HL-60 (cell line): ENCODE measurements around the gene TOPAZ1.
A peak's percentile ranks its signal among the peaks of the same experiment; 100 is the strongest.

Experiments used
- DNase-seq, 2 experiments: peaks; one replicate each; pipeline ENCODE4 v3.0.0-alpha.2; 2010 to 2020; ENCODE audit warnings: low read depth in 1 of 2, low spot score in 1 of 2
- H3K27ac ChIP-seq: fragments of 250-450 bp; sonication (Bioruptor Pico); replicated peaks from 2 replicates; pipeline ENCODE4 v1.5.1; 2020; ENCODE audit warnings: mild to moderate bottlenecking, moderate library complexity
- H3K27me3 ChIP-seq: fragments of 250-450 bp; sonication (Bioruptor Pico); 2 replicates; pipeline ENCODE4 v1.5.1; 2021; ENCODE audit warnings: mild to moderate bottlenecking, moderate library complexity; ENCODE audit not compliant: insufficient read depth, poor library complexity, severe bottlenecking
- H3K4me3 ChIP-seq: replicated peaks from 2 replicates; pipeline ENCODE4 v1.5.1; 2011; ENCODE audit warnings: mild to moderate bottlenecking, control low read depth, low read length; ENCODE audit not compliant: insufficient read depth
- GABPA ChIP-seq: IDR thresholded peaks from 2 replicates; pipeline ENCODE4 v1.6.1; 2012; ENCODE audit warnings: low read depth
- POLR2AphosphoS5 ChIP-seq: IDR thresholded peaks from 2 replicates; pipeline ENCODE4 v1.6.1; 2012; ENCODE audit warnings: low read depth
- SPI1 ChIP-seq: IDR thresholded peaks from 2 replicates; pipeline ENCODE4 v1.6.1; 2012; ENCODE audit warnings: low read depth, mild to moderate bottlenecking, borderline replicate concordance
- TF ChIP-seq, protein P1 (sequence below): IDR thresholded peaks from one replicate; pipeline ENCODE4 v1.5.1; 2011; ENCODE audit warnings: low read length, control low read depth, inconsistent platforms; ENCODE audit not compliant: insufficient read depth
- TF ChIP-seq, protein P2 (sequence below): IDR thresholded peaks from 2 replicates; pipeline ENCODE4 v1.6.1; 2012; ENCODE audit warnings: low read depth; ENCODE audit not compliant: insufficient replicate concordance

TOPAZ1 gene

DNA sequence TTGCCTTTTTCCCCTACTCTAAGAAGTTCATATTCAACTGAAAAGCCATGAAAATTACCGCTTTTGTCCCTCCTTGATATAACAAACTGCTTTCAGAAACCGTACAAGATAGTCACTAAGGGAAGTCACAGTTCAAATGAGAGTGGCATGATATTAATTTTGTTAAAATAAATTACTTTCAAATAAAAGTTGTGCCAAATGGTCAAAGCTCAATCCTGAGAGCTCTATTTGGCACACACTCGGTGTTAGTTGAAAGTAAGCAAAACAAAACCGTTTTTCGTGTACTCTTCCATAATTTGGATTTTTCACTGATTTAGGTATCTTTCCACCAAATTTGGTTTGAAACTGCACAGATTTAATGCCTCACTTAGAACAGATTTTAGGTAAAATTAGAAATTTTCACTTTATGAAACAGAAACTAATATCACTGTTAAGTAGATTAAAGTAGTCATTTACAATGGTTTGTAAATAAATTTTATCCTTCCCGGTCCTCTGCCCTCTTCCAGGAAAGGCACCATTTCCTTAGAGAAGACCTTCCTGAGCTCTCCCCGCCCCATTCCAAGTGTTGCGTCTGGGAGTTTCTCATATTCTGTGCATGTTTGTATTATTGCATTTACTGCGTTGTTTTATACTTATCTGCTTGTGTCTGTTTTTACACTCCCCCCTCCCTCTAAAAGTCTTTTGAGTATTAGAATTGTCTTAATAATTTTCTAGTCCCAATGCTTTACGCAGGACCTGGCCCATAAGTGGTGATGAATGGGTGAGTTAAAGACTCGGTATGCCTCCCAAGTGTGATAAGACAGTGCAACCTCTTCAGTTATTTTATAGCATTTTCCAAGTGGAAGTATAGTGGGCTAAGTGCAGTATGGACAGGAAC, 97.7 kb downstream of the TOPAZ1 start:
- Histone ChIP-seq H3K27ac (peak overlapping the region; percentile 97), H3K27me3 (no peaks in the 10 kb centered on the region), H3K4me3 (peak overlapping the region; percentile 81)
- DNase-seq = no peak
- TF ChIP-seq, protein P1, sequence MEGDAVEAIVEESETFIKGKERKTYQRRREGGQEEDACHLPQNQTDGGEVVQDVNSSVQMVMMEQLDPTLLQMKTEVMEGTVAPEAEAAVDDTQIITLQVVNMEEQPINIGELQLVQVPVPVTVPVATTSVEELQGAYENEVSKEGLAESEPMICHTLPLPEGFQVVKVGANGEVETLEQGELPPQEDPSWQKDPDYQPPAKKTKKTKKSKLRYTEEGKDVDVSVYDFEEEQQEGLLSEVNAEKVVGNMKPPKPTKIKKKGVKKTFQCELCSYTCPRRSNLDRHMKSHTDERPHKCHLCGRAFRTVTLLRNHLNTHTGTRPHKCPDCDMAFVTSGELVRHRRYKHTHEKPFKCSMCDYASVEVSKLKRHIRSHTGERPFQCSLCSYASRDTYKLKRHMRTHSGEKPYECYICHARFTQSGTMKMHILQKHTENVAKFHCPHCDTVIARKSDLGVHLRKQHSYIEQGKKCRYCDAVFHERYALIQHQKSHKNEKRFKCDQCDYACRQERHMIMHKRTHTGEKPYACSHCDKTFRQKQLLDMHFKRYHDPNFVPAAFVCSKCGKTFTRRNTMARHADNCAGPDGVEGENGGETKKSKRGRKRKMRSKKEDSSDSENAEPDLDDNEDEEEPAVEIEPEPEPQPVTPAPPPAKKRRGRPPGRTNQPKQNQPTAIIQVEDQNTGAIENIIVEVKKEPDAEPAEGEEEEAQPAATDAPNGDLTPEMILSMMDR = no peak
- no peak for TF ChIP-seq SPI1
- TF ChIP-seq POLR2AphosphoS5 = no peak
- no peak for TF ChIP-seq GABPA
- TF ChIP-seq, protein P2, sequence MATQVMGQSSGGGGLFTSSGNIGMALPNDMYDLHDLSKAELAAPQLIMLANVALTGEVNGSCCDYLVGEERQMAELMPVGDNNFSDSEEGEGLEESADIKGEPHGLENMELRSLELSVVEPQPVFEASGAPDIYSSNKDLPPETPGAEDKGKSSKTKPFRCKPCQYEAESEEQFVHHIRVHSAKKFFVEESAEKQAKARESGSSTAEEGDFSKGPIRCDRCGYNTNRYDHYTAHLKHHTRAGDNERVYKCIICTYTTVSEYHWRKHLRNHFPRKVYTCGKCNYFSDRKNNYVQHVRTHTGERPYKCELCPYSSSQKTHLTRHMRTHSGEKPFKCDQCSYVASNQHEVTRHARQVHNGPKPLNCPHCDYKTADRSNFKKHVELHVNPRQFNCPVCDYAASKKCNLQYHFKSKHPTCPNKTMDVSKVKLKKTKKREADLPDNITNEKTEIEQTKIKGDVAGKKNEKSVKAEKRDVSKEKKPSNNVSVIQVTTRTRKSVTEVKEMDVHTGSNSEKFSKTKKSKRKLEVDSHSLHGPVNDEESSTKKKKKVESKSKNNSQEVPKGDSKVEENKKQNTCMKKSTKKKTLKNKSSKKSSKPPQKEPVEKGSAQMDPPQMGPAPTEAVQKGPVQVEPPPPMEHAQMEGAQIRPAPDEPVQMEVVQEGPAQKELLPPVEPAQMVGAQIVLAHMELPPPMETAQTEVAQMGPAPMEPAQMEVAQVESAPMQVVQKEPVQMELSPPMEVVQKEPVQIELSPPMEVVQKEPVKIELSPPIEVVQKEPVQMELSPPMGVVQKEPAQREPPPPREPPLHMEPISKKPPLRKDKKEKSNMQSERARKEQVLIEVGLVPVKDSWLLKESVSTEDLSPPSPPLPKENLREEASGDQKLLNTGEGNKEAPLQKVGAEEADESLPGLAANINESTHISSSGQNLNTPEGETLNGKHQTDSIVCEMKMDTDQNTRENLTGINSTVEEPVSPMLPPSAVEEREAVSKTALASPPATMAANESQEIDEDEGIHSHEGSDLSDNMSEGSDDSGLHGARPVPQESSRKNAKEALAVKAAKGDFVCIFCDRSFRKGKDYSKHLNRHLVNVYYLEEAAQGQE = no peak

DNA sequence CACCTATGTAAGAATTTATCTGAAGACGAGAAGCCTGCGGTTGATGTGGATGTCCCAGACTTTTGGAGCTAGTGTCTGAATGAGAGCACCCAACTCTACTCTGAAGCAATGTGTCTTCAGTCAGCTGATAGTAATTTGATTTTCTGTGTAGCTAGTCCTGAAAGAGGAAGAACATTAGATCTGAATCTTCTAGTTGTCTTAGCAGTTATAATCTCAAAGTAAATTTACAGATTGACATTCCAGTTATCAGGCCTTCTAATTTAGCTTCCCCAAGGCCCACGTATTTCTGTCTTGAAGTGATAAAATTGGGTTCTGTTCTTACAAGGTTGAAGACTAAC, 98.3 kb downstream of the TOPAZ1 start:
- TF ChIP-seq, protein P2 = peak; percentile 76
- no peak for TF ChIP-seq POLR2AphosphoS5
- DNase-seq = no peak
- Histone ChIP-seq H3K27me3 (no peaks in the 10 kb centered on the region), H3K27ac (no peak overlapping the region), H3K4me3 (no peak overlapping the region)

DNA sequence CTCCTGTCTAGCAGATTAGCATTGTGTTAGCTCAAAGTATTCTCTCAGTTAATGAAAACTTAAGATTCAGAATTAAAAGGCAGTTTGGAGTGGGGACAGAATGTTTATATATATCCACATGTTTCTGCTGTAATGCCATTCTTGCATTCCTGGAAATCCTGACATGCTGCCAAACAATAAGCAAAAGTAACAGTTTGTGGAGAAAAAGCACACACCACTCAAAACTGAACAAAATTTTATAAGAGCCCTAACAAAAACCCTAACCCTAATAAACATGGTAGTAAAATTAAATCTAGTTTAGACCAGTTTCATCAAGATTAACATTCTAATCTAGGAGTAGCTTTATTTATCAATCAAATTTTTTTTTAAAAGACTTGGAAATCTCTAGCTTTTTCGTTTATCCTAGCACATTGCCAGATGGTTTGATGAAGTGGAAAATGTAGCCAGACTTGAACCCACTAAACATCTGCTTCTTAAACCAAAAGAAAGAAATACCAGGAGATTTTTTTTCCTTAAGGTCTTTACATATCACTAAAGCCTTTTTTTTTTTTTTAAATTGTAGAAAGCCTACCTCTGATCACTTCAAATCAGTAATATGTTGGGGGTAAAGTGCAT, 100.6 kb downstream of the TOPAZ1 start:
- DNase-seq = no peak
- Histone ChIP-seq H3K27me3 (no peaks in the 10 kb centered on the region), H3K4me3 (no peak overlapping the region), H3K27ac (no peak overlapping the region)
- TF ChIP-seq GABPA (no peak), SPI1 (no peak), POLR2AphosphoS5 (no peak)
- TF ChIP-seq, protein P2 = no peak
- TF ChIP-seq, protein P1 = no peak
